Measurements from ENCODE around the gene DAPK2.

The DAPK2 gene

GRCh38 chr15:63858881-63859280, 187.4 kb downstream of the DAPK2 start:
- DNase-seq = no peak

- no peak for DNase-seq
Measured at GRCh38 chr15:63858448-63858847, 187.8 kb downstream of the DAPK2 start.

GRCh38 chr15:63857461-63857856, 188.8 kb downstream of the DAPK2 start:
- DNase-seq = no peak
